Measurements from ENCODE around the gene GALNT15. TPM values are rescaled to one million over a fixed set of nuclear protein-coding genes. Genes with fewer than 3 reads are reported as not detected.

Gene GALNT15
- total RNA-seq, 4 donors from 2014 or later: 75.3 to 133 (median 84.5) TPM

DNA sequence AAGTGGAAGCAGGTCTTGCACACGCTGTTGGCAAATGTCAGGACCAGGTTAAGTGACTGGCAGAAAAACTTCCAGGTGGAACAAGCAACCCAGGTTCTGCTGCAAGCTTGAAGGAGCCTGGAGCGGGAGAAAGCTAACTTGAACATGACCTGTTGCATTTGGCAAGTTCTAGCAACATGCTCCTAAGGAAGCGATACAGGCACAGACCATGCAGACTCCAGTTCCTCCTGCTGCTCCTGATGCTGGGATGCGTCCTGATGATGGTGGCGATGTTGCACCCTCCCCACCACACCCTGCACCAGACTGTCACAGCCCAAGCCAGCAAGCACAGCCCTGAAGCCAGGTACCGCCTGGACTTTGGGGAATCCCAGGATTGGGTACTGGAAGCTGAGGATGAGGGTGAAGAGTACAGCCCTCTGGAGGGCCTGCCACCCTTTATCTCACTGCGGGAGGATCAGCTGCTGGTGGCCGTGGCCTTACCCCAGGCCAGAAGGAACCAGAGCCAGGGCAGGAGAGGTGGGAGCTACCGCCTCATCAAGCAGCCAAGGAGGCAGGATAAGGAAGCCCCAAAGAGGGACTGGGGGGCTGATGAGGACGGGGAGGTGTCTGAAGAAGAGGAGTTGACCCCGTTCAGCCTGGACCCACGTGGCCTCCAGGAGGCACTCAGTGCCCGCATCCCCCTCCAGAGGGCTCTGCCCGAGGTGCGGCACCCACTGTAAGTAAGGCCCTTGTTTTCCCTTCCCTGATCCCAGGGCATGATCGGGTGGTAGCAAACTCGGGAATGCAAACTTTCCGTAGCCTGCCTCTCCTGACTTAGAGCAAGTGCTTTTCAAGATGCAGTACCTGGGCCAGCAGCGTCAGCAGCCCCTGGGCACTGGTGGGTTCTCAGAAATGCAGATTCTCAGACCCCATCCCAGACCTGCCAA, 759 bp downstream of the GALNT15 start:
- peak overlapping the region; percentile 53 for H3K4me3 ChIP-seq (ENCODE audit: low read depth, poor library complexity, severe bottlenecking)
- 56 to 66% methylated on average over 18 to 19 of the region's 19 CpGs for WGBS, 2 donors
- intact Hi-C loops (cut with DNase I; ENCODE audit: low total_unique reads): loop anchor here (5.0 kb wide), 1 partner anchor 123 kb away; no protein-coding TSS in a partner anchor
- DNase-seq (ENCODE audit: low spot score in 2 of 2): peak in 1 of 2 donors; percentile 86
- TF ChIP-seq, protein P1, sequence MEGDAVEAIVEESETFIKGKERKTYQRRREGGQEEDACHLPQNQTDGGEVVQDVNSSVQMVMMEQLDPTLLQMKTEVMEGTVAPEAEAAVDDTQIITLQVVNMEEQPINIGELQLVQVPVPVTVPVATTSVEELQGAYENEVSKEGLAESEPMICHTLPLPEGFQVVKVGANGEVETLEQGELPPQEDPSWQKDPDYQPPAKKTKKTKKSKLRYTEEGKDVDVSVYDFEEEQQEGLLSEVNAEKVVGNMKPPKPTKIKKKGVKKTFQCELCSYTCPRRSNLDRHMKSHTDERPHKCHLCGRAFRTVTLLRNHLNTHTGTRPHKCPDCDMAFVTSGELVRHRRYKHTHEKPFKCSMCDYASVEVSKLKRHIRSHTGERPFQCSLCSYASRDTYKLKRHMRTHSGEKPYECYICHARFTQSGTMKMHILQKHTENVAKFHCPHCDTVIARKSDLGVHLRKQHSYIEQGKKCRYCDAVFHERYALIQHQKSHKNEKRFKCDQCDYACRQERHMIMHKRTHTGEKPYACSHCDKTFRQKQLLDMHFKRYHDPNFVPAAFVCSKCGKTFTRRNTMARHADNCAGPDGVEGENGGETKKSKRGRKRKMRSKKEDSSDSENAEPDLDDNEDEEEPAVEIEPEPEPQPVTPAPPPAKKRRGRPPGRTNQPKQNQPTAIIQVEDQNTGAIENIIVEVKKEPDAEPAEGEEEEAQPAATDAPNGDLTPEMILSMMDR (IDR thresholded peaks at IDR 0.05): no peak
- TF ChIP-seq POLR2A (IDR thresholded peaks at IDR 0.05): no peak

DNA sequence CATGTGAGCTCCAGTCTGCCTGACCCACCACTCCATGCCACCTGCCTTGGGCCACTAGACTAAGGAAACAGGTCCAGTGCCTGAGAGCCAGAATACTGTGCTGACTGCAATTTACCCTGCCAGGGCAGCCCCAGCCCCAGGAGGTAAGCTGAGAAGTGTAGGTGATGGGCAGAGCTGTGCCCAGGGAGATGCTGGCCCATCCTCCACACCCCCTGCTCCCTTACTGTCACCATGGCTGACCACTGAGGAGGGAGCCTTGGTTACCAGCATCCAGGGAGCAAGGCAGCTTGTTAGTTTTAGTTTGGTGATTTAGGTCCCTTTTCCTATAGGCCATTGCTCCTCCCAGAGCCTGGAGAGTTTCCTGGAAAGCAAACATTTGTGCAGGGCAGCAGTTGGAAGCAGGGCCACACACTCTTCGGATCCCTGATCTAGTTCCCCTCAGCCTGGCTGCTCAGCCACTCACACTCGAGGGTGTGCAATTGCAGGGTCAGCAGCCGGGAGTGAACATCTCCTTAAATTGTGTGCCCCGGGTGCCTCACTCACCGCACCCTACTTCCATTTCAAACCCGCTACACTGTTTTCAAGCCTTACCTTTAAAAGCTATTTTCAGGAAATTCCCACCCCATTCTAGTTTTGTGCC, 2.0 kb downstream of the GALNT15 start:
- TF ChIP-seq, protein P1 (IDR thresholded peaks at IDR 0.05): no peak
- TF ChIP-seq POLR2A (IDR thresholded peaks at IDR 0.05): no peak
- peak in 1 of 2 donors; percentile 79 for DNase-seq (ENCODE audit: low spot score in 2 of 2)
- 72 to 80% methylated on average over 6 of the region's 6 CpGs for WGBS, 2 donors
- intact Hi-C loops (cut with DNase I; ENCODE audit: low total_unique reads): loop anchor here (5.0 kb wide), 1 partner anchor 124 kb away; no protein-coding TSS in a partner anchor
- peak overlapping the region; percentile 53 for H3K4me3 ChIP-seq (ENCODE audit: low read depth, poor library complexity, severe bottlenecking)

- WGBS, 2 donors: 73 to 86% methylated on average over 4 of the region's 4 CpGs
- no peak for DNase-seq (ENCODE audit: low spot score in 2 of 2)
- H3K4me3 ChIP-seq (ENCODE audit: low read depth, poor library complexity, severe bottlenecking): peak overlapping the region; percentile 53
- no peak for TF ChIP-seq POLR2A (IDR thresholded peaks at IDR 0.05)
- TF ChIP-seq, protein P1 (IDR thresholded peaks at IDR 0.05): no peak
- intact Hi-C loops (cut with DNase I; ENCODE audit: low total_unique reads): loop anchor here (5.0 kb wide), 1 partner anchor 125 kb away; no protein-coding TSS in a partner anchor
Measured at GRCh38 chr3:16177382-16177781, 2.9 kb downstream of the GALNT15 start.

DNA sequence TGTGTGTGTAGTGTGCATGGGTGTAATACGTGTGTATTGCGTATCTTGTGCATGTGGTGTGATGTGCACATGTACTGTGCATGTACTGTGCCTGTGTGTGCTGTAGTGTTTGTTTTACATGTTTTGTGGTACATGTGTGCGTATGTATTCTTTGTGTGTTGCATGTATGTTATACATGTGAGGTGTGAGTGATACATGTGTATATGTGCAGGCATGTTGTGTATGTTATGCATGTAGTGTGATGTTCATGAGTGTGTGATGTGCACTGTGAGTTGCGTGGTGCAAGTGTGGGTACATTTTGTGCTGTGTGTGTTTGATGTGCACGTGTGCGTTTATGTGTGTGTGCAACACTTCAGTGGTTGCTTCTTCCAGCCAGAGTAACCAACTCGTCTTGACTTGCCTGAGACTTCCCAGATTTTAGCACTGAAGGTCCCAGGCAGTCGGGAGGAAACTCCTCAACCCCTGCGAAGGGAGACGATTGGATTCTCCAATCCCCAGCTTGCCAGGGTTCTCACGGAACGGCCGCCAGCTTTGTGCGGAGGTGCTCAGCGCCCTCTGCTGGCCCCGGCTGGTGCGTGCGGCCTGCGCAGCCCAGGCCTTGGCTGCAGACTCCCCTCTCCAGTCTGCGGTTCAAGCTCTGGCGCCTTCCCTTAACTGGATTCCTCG, 3.6 kb downstream of the GALNT15 start:
- peak overlapping the region; percentile 53 for H3K4me3 ChIP-seq (ENCODE audit: low read depth, poor library complexity, severe bottlenecking)
- intact Hi-C loops (cut with DNase I; ENCODE audit: low total_unique reads): loop anchor here (5.0 kb wide), 1 partner anchor 126 kb away; no protein-coding TSS in a partner anchor
- 17 to 20% methylated on average over 22 of the region's 22 CpGs for WGBS, 2 donors
- DNase-seq (ENCODE audit: low spot score in 2 of 2): peak; percentile 78 to 95
- no peak for TF ChIP-seq POLR2A (IDR thresholded peaks at IDR 0.05)
- TF ChIP-seq, protein P1 (IDR thresholded peaks at IDR 0.05): peak in 1 of 3 donors; percentile 84

GRCh38 chr3:16178628-16178988, 4.1 kb downstream of the GALNT15 start:
- no peak for TF ChIP-seq POLR2A (IDR thresholded peaks at IDR 0.05)
- TF ChIP-seq, protein P1 (IDR thresholded peaks at IDR 0.05): no peak
- no peak for DNase-seq (ENCODE audit: low spot score in 2 of 2)
- intact Hi-C loops (cut with DNase I; ENCODE audit: low total_unique reads): loop anchor here (5.0 kb wide), 1 partner anchor 126 kb away; no protein-coding TSS in a partner anchor
- peak overlapping the region; percentile 18 for H3K4me3 ChIP-seq (ENCODE audit: low read depth, poor library complexity, severe bottlenecking)
- 50 to 56% methylated on average over 9 of the region's 9 CpGs for WGBS, 2 donors
